ENCODE data around the gene FAM13A. TPM values are rescaled to one million over a fixed set of nuclear protein-coding genes. Genes with fewer than 3 reads are reported as not detected.
"Not testable (repeated sequence)": the region's sequence is repeated elsewhere in the genome, so short reads cannot be mapped to it uniquely, and the experiment has no call there.

The FAM13A gene
- total and polyA plus RNA-seq, 2 of the 4 experiments (the other 2 are of a cell fraction), result 13.1 to 22.0 TPM

GRCh38 chr4:88913181-88913580 is 143.8 kb downstream of the FAM13A start:
- H3K4me1 ChIP-seq (ENCODE audit: control insufficient read depth, insufficient read depth, low read length); ATAC-seq (ENCODE audit: low read depth); intact Hi-C loops (cut with micrococcal nuclease); DNase-seq; H3K23ac ChIP-seq (ENCODE audit: low read depth, low read length); H3K4ac ChIP-seq (ENCODE audit: low read depth, low read length); H2BK120ac ChIP-seq (ENCODE audit: low read depth, low read length); H3K79me1 ChIP-seq (ENCODE audit: low read depth in 1 of 2, low read length in 2 of 2); H3K18ac ChIP-seq (ENCODE audit: low read depth, low read length); H3K4me2 ChIP-seq (ENCODE audit: low read depth, low read length); H3K9ac ChIP-seq (ENCODE audit: low read depth, low read length); dilution Hi-C loops (cut with HindIII; ENCODE audit: low sequenced_read_pairs, unreplicated experiment); H3K9me3 ChIP-seq (ENCODE audit: control insufficient read depth, insufficient read depth, low read length); H2AFZ ChIP-seq (replicated peaks; ENCODE audit: low read length, poor library complexity); H2BK5ac ChIP-seq (ENCODE audit: low read depth, low read length, poor library complexity, severe bottlenecking); H3K4me3 ChIP-seq (ENCODE audit: insufficient read depth, low read depth, low read length); H3K56ac ChIP-seq (ENCODE audit: extremely low read depth, insufficient read depth, low read length); H2BK20ac ChIP-seq (ENCODE audit: low read depth, low read length); H3K9me1 ChIP-seq (ENCODE audit: insufficient read depth, low read length); H3K14ac ChIP-seq (replicated peaks; ENCODE audit: low read depth, low read length); in situ Hi-C loops (cut with MboI; ENCODE audit: low sequenced_read_pairs); H4K8ac ChIP-seq (ENCODE audit: low read depth in 2 of 2, low read length in 2 of 2); H4K5ac ChIP-seq (ENCODE audit: low read depth, low read length); POLR2A ChIA-PET (ENCODE audit: unreplicated experiment); H2BK15ac ChIP-seq (ENCODE audit: low read depth, low read length); CTCF ChIA-PET; H3K36me3 ChIP-seq (ENCODE audit: control insufficient read depth, insufficient read depth, low read length); H2AK9ac ChIP-seq (replicated peaks; ENCODE audit: low read depth, low read length, poor library complexity); H4K91ac ChIP-seq (ENCODE audit: insufficient read depth, low read depth, low read length); H3K27me3 ChIP-seq (ENCODE audit: control insufficient read depth, insufficient read depth, low read length); H3K27ac ChIP-seq (ENCODE audit: insufficient read depth, low read length); BruUV-seq (replicated peaks); H4K20me1 ChIP-seq (ENCODE audit: insufficient read depth, low read length); H2AK5ac ChIP-seq (ENCODE audit: low read depth, low read length): not testable (repeated sequence)

Data from IMR-90 (cell line).